ENCODE data around the gene AMOT.

- no peak for TF ChIP-seq GATA2 (IDR thresholded peaks at IDR 0.05; ENCODE audit: low read depth, low read length)
- TF ChIP-seq GATA3 (IDR thresholded peaks at IDR 0.05; ENCODE audit: low read depth, low read length) = no peak
Observed at GRCh38 chrX:112751076-112751475, 89.6 kb downstream of the AMOT start.

All from SH-SY5Y (cell line).